NCI-H128 (cell line): ENCODE data around the gene PPME1.
"Not testable (repeated sequence)": the region's sequence is repeated elsewhere in the genome, so short reads cannot be mapped to it uniquely, and the experiment has no call there.

Source experiments
- DNase-seq: peaks from one replicate; lab custom pipeline; 2025; ENCODE audit not compliant: unreplicated experiment; lab: John Stamatoyannopoulos, UW

The PPME1 gene, protein sequence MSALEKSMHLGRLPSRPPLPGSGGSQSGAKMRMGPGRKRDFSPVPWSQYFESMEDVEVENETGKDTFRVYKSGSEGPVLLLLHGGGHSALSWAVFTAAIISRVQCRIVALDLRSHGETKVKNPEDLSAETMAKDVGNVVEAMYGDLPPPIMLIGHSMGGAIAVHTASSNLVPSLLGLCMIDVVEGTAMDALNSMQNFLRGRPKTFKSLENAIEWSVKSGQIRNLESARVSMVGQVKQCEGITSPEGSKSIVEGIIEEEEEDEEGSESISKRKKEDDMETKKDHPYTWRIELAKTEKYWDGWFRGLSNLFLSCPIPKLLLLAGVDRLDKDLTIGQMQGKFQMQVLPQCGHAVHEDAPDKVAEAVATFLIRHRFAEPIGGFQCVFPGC

DNA sequence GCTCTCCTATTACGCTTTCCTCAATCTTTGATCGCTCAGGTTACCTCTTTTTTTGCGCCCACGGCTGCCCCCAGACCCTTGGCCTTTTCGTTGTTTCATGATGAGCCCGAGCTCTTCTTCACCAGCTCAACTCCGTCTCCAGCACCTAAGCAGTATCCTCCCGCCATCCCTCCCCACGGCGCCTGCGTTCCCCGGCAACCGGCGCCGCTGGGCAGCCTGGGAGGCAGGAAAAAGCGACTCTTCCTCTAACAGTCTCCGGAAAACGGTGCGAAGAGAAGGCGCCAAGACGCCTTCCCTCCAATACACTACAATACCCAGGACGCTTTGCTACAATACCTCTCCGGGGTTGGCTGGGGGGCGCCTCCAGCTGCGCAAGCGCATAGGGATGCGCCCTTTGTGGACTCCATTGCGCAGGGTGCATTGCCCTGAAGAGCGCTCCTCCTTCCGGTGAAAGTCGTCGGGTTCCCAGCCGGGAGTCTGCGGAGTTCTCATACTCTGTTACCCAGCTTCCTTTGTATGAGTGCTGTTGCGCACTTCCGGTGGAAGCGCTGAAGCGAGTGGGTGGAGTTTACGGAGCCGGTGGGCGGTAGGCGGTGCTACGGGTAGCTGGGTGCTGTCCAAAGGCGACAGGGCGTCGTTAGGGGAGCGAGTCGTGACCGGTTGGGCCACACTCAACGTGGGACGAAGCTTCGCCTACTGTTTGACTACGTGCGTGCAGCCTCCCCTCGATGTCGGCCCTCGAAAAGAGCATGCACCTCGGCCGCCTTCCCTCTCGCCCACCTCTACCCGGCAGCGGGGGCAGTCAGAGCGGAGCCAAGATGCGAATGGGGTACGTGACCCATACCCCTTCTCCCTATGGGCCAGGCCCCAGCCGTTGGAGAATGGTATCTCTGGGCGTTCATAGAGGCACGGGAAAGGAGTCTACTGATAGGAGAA is at the start of gene PPME1, which contains the start of gene C2CD3:
Gene PPME1, plus strand, starts transcription at position 596 of the 936 bp plus-strand sequence. Its CDS starts 133 bp downstream, at position 729.
Gene C2CD3, minus strand, starts transcription at position 309 of the 936 bp plus-strand sequence. Its CDS starts 210 bp downstream, at position 99.
- peak; percentile 98 for DNase-seq

DNA sequence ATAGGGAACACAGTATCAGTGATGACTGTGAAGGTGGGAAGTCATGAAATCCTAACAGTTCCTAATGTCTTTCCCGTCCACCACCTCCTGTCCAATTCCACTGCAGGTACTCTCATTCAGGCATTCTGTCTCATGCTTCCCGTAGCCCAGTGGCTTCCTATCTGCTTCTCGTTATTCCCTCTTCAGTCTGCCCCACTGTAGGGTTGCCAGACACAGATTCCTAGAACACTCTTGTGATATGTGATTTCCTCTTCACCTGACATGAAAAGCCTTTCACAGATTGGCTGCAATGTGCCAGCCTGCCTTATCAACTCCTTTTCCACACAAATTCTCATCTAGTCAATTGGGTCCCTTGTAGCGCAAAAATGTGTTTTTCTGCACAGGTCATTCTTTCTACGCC is 49.3 kb upstream of the PPME1 start:
- DNase-seq = no peak

DNA sequence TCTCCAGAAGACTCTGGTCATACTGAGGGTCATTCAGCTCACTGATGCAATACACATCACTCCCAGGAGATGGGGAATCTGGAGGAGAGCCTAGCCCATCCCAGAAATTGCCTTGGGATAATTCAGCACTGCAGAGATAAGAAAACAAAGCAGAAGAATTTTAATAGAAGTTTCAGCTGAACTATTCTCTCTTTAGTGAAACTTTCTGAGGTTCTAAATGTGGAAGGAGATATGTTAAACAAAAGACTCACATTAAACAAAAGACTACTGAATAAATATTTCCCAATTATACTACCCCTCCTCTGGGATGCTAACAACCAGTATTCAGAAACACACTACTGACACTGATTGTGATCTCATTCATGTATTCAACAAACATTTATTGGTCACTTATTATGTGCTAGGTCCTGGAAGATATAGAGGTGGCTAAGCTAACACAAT is 48.1 kb upstream of the PPME1 start:
- no peak for DNase-seq

DNA sequence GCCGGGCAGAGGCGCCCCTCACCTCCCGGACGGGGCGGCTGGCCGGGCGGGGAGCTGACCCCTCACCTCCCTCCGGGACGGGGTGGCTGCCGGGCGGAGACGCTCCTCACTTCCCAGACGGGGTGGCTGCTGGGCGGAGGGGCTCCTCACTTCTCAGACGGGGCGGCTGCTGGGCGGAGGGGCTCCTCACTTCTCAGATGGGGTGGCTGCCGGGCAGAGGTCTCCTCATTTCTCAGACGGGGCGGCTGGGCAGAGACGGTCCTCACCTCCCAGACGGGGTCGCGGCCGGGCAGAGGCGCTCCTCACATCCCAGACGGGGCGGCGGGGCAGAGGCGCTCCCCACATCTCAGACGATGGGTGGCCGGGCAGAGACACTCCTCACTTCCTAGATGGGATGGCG is 42.0 kb upstream of the PPME1 start:
- DNase-seq = not testable (repeated sequence)

DNA sequence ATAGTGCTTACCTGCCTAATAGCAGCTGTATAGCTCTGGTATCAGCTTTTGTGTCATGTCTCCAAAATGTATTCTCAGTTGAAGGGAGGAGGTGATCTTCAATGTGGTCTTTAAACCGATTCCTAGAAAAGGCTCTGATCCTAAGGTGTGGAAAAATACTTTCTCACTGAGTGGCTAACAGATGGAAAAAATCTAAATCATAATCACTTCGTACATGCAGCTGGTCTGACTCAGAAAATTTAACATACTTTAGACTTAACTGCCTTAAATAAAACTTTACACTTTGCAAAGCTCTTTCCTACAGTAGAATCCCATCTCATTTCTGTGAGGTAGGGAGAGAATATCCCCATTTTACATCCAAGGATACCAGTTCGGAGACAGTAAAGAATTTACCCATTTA is 38.3 kb upstream of the PPME1 start:
- no peak for DNase-seq

DNA sequence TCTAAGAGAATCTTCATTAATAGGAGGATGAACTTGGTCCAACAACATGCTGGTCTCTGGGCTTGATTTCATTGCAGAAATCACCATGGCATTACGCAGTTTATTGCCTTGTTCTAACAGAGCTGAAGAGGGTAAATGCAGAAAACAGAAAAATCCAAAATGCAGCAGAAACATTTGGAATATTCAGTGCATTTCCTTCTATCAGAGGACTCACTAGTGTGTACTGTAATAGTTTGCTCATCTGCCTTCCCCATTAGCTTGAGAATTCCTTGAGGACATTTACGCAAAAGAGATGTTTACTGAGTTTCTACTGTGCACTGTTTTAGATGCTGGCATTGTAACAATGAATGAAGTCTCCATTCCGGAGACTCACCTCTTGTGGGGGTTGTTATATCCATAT is 37.7 kb upstream of the PPME1 start:
- DNase-seq = no peak

DNA sequence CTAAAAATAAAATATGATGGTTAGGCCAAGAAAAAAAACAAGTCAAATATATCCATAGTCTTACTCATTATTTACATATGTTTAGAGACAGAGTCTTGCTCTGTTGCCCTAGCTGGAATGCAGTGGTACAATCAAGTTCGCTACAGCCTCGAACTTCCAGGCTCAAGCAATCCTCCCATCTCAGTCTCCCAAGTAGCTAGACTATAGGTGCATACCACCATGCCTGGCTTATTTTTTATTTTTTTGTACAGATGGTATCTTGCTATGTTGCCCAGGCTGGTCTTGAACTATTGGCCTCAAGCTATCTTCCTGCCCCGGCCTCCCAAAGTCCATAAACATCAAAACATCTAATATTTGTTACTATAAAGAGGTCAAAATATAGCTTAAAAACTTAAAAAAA is 36.4 kb upstream of the PPME1 start:
- DNase-seq = no peak

DNA sequence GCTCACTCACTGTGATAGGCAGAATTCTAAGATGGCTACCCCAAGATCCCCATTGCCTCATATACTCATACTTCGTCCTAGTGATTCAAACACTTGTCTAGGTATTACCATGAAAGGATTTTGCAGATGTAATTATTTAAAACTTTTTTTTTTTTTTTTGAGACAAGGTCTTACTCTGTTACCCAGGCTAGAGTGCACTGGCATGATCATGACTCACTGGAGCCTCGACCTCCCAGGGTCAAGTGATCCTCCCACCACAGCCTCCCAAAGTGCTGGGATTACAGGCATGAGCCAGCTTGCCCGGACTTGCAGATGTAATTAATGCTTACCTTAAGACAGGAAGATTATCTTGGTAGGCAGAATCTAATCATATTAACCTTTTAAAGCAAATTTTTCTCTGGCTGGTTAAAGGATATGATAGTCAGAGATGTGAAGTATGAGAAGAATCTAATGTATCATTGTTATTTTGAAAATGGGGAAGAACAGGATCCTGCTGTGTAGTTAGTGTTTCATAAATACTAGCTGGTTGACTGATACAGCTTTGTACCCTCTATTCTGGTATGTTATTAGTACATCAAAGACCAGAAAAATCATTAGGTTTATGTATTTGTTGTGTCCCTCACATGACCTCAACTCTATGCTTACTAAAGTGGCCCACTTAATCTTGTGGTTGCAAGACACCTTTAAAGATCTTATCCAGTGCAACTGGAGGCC is 35.8 kb upstream of the PPME1 start:
- no peak for DNase-seq

DNA sequence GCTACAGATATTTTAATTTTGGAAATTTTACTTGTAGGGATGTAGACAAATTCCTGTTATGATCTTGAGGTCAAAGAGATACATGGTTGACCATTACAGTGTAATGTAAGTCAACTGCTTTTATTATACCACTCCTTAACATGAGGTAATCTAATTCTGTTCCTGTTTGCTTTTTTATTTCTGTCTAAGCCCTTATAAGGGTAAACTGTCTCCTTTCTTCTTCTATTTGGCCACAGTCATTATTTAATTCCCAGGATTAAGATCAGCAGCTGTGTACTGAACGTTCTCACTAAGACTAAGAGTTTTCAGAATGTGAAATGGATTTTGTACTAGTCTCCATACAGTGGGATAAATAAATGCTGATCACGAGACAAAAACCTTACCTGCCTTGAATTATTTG is 33.1 kb upstream of the PPME1 start:
- DNase-seq = no peak

DNA sequence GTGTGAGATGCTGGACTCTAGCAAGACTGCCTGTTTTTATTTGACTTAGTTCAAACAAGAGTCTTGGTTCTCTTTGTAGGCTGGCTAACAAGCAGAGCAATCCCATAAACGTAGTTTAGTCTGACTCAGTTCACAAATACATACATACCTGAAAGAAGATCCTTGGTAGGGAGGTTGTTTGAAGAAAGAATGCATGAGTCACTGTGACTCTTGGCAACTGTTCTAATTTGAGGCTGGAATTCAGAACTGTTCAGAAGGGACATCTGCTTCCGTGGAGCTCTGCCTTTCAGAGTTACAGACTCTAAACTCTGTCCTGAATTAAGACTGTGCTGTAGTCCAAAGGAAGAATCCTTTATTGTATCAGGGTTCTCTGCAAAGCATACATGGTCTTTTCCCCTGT is 32.5 kb upstream of the PPME1 start:
- DNase-seq = no peak

DNA sequence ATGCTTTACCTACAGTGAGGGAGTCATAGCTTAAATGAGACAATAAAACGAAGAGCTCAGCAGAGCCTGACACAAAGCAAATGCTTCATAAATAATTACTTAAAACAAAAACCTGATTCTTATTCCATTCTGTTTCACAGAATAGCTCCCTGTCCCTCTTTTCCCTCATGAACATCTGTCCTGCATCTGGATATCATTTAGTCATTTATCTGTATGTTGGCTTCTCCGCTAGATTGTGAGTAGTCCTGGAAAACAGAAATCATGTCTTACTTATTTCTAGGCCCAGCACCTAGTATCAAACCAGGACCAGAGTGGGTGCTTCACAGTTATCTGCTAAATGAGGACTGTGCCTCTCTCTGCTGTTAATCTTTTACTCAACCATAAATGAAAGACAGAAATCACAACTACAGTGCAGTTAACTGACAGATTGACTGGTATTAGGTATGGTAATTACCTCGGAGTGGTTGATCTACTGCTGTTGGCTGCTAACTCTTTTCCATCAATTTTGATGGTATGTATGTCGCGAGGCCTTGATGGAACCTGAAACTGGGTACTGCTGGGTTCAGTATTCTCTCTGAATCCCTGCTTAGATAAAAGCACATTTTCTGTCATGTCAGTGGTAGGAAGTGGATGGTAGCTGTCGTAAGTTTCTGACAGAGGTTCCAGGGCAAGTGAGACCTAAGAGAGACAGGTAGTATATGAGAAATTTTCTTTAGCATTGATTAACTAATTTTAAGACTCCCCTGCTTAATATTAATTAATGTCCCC is 31.8 kb upstream of the PPME1 start:
- DNase-seq = no peak

DNA sequence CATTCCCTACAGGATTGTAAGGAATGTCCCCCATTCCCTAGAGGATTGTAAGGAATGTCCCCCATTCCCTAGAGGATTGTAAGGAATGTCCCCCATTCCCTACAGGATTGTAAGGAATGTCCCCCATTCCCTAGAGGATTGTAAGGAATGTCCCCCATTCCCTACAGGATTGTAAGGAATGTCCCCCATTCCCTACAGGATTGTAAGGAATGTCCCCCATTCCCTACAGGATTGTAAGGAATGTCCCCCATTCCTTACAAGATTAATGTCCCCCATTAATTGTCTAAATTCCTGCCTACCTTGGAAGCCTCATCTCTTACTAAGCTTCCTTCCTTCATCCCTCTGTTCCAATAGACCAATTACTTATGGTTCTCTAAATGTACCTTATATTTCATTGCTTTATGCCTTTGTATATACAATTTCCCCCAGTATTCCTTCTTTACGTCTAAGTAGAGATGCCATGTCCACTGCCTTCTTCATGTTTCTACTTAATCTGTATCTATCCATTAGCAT is 31.1 kb upstream of the PPME1 start:
- DNase-seq = not testable (repeated sequence)

DNA sequence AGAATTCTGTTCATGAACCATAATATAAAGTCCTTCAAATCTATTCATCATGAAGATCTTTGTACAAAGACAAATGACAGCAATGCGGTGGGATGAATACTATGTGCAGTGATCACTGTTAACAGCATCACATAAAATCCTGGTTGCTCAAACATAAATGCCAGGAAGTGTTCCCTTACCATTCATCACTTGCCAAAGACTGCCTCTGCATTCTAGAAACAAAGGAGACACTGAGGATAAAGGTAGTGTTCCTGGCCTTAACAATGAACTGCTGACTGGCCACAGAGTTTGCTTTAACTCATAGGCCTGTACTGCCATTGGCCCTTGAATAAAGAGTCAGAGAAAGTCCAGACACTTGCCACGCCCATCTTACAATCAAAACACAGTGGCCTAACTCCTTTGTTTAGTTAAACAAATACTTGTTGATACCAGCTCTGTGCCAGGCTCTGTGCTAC is 29.8 kb upstream of the PPME1 start:
- DNase-seq = no peak

DNA sequence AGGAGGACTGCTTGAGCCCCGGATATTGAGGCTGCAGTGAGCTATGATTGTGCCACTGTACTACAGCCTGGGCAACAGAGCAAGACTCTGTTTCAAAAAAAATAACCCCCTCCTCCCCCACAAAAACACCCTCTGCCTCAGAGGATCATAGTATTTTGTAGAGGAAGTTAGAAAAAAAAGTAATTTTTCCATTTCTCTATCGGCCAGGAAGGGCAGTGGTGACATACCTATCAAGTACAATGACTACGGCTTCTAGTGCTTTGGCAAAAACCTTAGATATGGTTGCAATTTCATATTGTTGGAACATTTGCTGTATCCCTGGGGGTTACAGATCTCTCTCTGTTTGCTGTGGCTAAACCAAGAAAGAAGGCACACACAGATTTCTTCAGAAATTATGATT is 29.2 kb upstream of the PPME1 start:
- DNase-seq = no peak

DNA sequence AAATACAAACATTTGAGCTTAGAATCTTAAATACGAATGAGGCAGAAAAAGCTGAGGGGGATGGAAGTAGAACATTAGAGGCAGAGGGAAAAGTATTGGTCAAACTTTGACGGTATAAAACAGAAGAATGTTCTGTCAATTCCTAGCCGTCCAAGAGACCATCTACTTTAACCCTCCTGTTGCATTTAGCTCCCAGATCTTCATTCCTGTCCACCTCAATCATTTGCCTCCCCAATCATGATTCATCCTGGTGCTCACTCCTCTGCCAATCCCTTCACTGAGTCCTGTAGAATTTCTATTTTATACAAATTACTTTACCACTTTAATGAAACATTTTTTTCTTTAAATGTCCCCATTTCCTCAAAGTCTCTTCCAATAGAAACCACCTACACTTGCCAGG is 28.5 kb upstream of the PPME1 start:
- no peak for DNase-seq

DNA sequence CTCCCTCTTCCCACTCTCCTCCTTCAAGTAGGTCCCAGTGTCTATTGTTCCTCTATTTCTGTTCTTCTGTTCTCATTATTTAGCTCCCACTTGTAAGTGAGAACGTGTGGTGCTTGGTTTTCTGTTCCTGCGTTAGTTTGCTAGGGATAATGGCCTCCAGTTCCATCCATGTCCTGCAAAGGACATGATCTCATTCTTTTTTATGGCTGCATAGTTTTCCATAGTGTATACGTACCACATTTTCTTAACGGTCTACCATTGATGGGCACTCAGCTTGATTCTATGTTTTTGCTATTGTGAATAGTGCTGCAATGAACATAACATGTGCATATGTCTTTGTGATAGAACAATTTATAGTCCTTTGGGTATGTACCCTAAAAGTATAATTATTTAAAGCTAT is 26.5 kb upstream of the PPME1 start:
- DNase-seq = no peak

DNA sequence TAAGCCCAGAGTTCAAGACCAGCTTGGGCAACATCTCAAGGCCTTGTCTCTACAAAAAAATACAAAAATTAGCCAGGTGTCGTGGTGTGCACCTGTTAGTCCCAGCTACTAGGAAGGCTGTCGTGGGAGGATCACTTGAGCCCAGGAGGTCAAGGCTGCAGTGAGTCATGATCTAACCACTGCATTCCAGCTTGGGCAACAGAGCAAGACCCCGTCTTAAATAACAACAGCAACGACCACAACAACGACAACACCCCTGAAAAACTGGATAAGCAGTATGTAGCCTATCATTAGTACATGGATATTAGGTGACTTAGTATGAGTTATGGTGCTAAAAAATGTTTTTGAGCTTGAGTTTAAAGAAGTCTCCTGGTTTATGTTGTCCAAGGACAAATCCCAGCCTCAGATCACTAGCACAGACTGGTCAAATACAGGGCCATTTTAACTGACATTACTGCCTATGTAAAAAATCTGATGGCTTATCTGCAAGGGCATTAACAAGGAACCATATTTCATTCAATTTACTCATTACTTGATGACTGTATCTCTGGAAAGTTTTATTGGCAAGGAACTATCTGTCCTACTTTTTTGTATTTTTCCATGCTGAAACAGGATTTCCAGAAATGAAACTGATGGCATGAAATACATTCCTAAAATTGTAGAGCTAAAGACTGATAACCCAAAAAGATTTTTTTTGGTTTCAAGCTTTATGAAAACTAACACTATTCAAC is 23.7 kb upstream of the PPME1 start:
- DNase-seq = no peak

DNA sequence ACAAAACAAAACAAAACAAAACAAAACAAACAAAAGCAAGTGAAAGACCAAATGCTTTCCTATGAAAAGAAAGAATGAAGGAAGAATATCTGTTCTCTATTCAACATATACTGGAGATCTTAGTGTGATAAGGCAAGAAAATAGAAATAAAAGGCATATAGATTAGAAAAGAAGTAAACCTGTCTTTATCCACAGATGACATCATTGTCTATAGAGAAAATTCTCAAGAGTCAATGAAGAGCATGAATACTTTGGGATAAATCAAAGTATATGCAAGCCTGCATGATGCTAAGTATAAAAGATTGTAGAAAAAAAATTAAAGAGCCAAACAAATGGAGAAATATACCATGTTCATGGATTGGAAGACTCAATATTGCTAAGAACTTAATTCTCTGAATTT is 17.9 kb upstream of the PPME1 start:
- no peak for DNase-seq

DNA sequence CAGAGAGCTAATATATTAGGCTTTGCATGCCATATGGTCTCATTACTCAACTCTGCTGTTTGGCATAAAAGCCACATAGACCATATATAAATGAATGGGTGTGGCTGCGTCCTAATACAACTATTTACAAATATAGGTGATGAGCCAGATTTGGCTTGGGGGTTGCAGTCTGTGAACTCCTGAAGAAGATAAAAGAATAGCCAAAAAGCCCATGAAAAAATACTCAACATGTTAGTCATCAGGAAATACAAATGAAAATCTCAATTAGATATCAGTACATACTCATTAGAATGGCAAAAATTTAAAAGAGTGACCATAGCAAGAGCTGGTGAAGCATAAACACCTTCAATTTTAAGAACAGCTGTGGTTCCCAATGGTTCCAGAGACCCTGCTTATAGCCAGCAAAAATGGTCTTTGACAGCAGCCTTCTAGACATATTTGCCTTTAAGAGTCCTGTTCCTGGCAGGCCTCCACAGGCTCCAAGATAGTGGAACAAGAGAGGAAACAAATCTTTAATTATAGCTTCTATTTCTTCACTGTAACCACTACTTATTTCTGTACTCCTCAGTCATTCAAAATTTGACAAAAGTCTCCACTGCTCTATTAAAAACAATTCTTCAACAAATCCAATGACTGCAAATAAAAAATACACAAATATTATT is 16.3 kb upstream of the PPME1 start:
- no peak for DNase-seq
